Stimulated activated CD4-positive, alpha-beta T cell treated with anti-CD3 and anti-CD28 coated beads, TNF-alpha, amount 100 ng/mL, for 1 hour (primary cell): ENCODE results near the gene MTCH1.
A peak's percentile ranks its signal among the peaks of the same experiment; 100 is the strongest.
"Not testable (repeated sequence)": the region's sequence is repeated elsewhere in the genome, so short reads cannot be mapped to it uniquely, and the experiment has no call there.

Source experiments
- DNase-seq, 3 donors: peaks; one replicate each; pipeline ENCODE4 v3.0.0-alpha.2; 2020; ENCODE audit warnings: low read depth in 3 of 3, low spot score in 1 of 3

MTCH1 gene

GRCh38 chr6:36998723-36999038 lies 12.7 kb upstream of the MTCH1 start:
- DNase-seq, result no peak

- no peak for DNase-seq
Measured at GRCh38 chr6:36997811-36998722, 12.1 kb upstream of the MTCH1 start.

GRCh38 chr6:36990401-36990800 lies 4.4 kb upstream of the MTCH1 start:
- DNase-seq, result not testable (repeated sequence)

- no peak for DNase-seq
Measured at GRCh38 chr6:36989264-36989663, 3.3 kb upstream of the MTCH1 start.

- DNase-seq, result no peak
Measured at GRCh38 chr6:36986704-36987047, 680 bp upstream of the MTCH1 start.

- DNase-seq, result no peak
Measured at GRCh38 chr6:36985417-36985807, 584 bp downstream of the MTCH1 start.

GRCh38 chr6:36984581-36985416 lies 1.2 kb downstream of the MTCH1 start:
- peak in 2 of 3 donors; percentile 22 to 31 for DNase-seq

GRCh38 chr6:36983538-36983937 lies 2.5 kb downstream of the MTCH1 start:
- no peak for DNase-seq

- DNase-seq, result no peak
Measured at GRCh38 chr6:36980876-36981619, 4.9 kb downstream of the MTCH1 start.

GRCh38 chr6:36980129-36980528 lies 5.9 kb downstream of the MTCH1 start:
- no peak for DNase-seq

- no peak for DNase-seq
Measured at GRCh38 chr6:36979347-36979742, 6.7 kb downstream of the MTCH1 start.

GRCh38 chr6:36978421-36979346 lies 7.3 kb downstream of the MTCH1 start:
- DNase-seq, result no peak

GRCh38 chr6:36977470-36977941 lies 8.5 kb downstream of the MTCH1 start:
- DNase-seq, result no peak

GRCh38 chr6:36976931-36977330 lies 9.1 kb downstream of the MTCH1 start:
- DNase-seq, result no peak

GRCh38 chr6:36976509-36976908 lies 9.5 kb downstream of the MTCH1 start:
- DNase-seq, result no peak

- no peak for DNase-seq
Measured at GRCh38 chr6:36976007-36976264, 10.1 kb downstream of the MTCH1 start.

- no peak for DNase-seq
Measured at GRCh38 chr6:36975231-36976006, 10.6 kb downstream of the MTCH1 start.

- no peak for DNase-seq
Measured at GRCh38 chr6:36973647-36974046, 12.3 kb downstream of the MTCH1 start.

GRCh38 chr6:36973190-36973589 lies 12.8 kb downstream of the MTCH1 start:
- no peak for DNase-seq
